GM23338 (cell line): ENCODE results near the gene ABCD1. TPM values are rescaled to one million over a fixed set of nuclear protein-coding genes. Genes with fewer than 3 reads are reported as not detected.

ENCODE experiments used
- EZH2 ChIP-seq: fragments of 200-600 bp; sonication (generic); IDR thresholded peaks from one replicate; pipeline ENCODE4 v1.8.0; 2017; ENCODE audit warnings: antibody characterized with exemption, mild to moderate bottlenecking, low read depth; ENCODE audit not compliant: unreplicated experiment
- POLR2AphosphoS5 ChIP-seq: IDR thresholded peaks from 2 replicates; pipeline ENCODE4 v1.6.1; 2016; ENCODE audit warnings: antibody characterized with exemption, low read depth
- polyA plus RNA-seq: library from polyadenylated mRNA; unstranded; fragments of >200 nt; fragmentation: Nextera tagmentation; extraction: Ambion mirVana; gene quantifications from 2 replicates; pipeline ENCODE4 v1.2.1, GENCODE V29; 2016
- total RNA-seq: library from RNA; depleted of rRNA; stranded (reverse); fragments of >200 nt; shearing (Covaris generic); gene quantifications from 2 replicates; pipeline ENCODE4 v1.2.3, GENCODE V29; 2014
- TF ChIP-seq, protein P1 (sequence below): fragments of 250-450 bp; sonication (Bioruptor Pico); IDR thresholded peaks from 2 replicates; pipeline ENCODE4 v1.5.0; 2020; ENCODE audit warnings: mild to moderate bottlenecking, moderate library complexity
- TF ChIP-seq, protein P2 (sequence below): IDR thresholded peaks from 2 replicates; pipeline ENCODE4 v1.6.1; 2016; ENCODE audit warnings: antibody characterized with exemption
- TF ChIP-seq, protein P3 (sequence below): IDR thresholded peaks from one replicate; pipeline ENCODE4 v1.6.1; 2018; ENCODE audit warnings: antibody characterized with exemption; ENCODE audit not compliant: unreplicated experiment

The ABCD1 gene
- total and polyA plus RNA-seq, 2 experiments from 2014 or later: 2.4 to 8.9 TPM

DNA sequence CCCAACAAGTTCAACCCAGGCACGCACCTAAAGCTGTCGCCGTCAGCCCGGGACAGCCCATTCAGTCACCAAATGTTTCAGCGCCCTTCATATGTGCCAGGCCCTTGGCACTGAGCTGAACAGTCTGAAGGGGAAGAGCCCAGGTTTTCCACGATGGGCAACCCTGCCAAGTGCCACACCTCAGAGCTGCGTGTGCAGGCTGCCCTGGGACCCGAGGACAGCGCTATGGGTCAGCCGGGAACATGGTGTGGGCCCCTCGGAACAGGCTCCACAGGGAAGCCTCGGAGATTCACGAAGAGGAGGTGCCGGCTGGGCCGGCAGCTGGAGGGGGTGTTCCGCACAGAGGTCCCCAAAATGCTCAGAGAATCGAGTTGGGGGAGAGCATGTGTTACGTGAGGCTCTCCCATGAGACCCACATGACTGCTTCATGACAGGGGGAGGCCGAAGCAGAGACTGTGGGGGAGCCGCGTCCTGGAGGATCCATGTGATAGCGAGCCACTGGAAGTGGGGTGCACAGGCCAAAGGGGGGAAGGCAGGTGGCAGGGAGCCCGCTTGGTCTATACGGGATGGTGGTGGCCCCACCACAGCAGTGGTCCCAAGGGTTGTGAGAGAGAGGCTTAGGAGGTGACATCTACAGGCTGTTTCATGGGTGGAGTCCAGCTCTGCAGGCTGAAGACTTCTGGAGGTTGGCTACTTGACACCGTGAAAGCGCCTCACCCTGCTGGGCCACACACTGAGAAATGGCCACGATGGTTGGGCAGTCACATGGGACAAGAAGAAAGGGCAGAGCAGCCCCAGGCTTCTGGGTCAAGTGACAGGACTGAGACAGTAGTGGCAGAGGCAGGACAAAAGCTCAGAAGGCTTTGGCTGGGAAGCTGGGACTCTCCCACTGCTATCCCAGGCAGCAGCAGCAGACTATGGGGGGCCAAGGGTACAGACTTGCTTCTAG is 14.7 kb upstream of the ABCD1 start (continued):
- TF ChIP-seq, protein P1, sequence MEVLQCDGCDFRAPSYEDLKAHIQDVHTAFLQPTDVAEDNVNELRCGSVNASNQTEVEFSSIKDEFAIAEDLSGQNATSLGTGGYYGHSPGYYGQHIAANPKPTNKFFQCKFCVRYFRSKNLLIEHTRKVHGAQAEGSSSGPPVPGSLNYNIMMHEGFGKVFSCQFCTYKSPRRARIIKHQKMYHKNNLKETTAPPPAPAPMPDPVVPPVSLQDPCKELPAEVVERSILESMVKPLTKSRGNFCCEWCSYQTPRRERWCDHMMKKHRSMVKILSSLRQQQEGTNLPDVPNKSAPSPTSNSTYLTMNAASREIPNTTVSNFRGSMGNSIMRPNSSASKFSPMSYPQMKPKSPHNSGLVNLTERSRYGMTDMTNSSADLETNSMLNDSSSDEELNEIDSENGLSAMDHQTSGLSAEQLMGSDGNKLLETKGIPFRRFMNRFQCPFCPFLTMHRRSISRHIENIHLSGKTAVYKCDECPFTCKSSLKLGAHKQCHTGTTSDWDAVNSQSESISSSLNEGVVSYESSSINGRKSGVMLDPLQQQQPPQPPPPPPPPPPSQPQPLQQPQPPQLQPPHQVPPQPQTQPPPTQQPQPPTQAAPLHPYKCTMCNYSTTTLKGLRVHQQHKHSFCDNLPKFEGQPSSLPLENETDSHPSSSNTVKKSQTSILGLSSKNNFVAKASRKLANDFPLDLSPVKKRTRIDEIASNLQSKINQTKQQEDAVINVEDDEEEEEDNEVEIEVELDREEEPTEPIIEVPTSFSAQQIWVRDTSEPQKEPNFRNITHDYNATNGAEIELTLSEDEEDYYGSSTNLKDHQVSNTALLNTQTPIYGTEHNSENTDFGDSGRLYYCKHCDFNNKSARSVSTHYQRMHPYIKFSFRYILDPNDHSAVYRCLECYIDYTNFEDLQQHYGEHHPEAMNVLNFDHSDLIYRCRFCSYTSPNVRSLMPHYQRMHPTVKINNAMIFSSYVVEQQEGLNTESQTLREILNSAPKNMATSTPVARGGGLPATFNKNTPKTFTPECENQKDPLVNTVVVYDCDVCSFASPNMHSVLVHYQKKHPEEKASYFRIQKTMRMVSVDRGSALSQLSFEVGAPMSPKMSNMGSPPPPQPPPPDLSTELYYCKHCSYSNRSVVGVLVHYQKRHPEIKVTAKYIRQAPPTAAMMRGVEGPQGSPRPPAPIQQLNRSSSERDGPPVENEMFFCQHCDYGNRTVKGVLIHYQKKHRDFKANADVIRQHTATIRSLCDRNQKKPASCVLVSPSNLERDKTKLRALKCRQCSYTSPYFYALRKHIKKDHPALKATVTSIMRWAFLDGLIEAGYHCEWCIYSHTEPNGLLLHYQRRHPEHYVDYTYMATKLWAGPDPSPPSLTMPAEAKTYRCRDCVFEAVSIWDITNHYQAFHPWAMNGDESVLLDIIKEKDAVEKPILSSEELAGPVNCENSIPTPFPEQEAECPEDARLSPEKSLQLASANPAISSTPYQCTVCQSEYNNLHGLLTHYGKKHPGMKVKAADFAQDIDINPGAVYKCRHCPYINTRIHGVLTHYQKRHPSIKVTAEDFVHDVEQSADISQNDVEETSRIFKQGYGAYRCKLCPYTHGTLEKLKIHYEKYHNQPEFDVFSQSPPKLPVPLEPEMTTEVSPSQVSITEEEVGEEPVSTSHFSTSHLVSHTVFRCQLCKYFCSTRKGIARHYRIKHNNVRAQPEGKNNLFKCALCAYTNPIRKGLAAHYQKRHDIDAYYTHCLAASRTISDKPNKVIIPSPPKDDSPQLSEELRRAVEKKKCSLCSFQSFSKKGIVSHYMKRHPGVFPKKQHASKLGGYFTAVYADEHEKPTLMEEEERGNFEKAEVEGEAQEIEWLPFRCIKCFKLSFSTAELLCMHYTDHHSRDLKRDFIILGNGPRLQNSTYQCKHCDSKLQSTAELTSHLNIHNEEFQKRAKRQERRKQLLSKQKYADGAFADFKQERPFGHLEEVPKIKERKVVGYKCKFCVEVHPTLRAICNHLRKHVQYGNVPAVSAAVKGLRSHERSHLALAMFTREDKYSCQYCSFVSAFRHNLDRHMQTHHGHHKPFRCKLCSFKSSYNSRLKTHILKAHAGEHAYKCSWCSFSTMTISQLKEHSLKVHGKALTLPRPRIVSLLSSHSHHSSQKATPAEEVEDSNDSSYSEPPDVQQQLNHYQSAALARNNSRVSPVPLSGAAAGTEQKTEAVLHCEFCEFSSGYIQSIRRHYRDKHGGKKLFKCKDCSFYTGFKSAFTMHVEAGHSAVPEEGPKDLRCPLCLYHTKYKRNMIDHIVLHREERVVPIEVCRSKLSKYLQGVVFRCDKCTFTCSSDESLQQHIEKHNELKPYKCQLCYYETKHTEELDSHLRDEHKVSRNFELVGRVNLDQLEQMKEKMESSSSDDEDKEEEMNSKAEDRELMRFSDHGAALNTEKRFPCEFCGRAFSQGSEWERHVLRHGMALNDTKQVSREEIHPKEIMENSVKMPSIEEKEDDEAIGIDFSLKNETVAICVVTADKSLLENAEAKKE (CRISPR knock-in tag): no peak
- TF ChIP-seq, protein P2, sequence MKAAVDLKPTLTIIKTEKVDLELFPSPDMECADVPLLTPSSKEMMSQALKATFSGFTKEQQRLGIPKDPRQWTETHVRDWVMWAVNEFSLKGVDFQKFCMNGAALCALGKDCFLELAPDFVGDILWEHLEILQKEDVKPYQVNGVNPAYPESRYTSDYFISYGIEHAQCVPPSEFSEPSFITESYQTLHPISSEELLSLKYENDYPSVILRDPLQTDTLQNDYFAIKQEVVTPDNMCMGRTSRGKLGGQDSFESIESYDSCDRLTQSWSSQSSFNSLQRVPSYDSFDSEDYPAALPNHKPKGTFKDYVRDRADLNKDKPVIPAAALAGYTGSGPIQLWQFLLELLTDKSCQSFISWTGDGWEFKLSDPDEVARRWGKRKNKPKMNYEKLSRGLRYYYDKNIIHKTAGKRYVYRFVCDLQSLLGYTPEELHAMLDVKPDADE: no peak
- TF ChIP-seq POLR2AphosphoS5: no peak
- TF ChIP-seq, protein P3, sequence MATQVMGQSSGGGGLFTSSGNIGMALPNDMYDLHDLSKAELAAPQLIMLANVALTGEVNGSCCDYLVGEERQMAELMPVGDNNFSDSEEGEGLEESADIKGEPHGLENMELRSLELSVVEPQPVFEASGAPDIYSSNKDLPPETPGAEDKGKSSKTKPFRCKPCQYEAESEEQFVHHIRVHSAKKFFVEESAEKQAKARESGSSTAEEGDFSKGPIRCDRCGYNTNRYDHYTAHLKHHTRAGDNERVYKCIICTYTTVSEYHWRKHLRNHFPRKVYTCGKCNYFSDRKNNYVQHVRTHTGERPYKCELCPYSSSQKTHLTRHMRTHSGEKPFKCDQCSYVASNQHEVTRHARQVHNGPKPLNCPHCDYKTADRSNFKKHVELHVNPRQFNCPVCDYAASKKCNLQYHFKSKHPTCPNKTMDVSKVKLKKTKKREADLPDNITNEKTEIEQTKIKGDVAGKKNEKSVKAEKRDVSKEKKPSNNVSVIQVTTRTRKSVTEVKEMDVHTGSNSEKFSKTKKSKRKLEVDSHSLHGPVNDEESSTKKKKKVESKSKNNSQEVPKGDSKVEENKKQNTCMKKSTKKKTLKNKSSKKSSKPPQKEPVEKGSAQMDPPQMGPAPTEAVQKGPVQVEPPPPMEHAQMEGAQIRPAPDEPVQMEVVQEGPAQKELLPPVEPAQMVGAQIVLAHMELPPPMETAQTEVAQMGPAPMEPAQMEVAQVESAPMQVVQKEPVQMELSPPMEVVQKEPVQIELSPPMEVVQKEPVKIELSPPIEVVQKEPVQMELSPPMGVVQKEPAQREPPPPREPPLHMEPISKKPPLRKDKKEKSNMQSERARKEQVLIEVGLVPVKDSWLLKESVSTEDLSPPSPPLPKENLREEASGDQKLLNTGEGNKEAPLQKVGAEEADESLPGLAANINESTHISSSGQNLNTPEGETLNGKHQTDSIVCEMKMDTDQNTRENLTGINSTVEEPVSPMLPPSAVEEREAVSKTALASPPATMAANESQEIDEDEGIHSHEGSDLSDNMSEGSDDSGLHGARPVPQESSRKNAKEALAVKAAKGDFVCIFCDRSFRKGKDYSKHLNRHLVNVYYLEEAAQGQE: no peak
- no peak for TF ChIP-seq EZH2
